CD4-positive, alpha-beta T cell (primary cell): ENCODE data around the gene RALGPS1. TPM values are rescaled to one million over a fixed set of nuclear protein-coding genes. Genes with fewer than 3 reads are reported as not detected.

Source experiments
- ATAC-seq: fragments of 200-7000 bp; cut with Tn5 transposase; one replicate; pipeline ENCODE4 v1.10.0; 2022; ENCODE audit warnings: mild to moderate bottlenecking; ENCODE audit not compliant: poor library complexity
- CTCF ChIA-PET: fragments of 350-600 bp; sonication (Branson Sonifier 250); formaldehyde crosslinking; loops from one replicate; lab custom pipeline; 2021; ENCODE audit warnings: antibody characterized with exemption, inconsistent platforms; lab: Charles Lee
- POLR2A ChIA-PET: fragments of 350-600 bp; sonication (Branson Sonifier 250); formaldehyde crosslinking; loops from one replicate; lab custom pipeline; 2021; ENCODE audit warnings: antibody characterized with exemption, inconsistent platforms; lab: Charles Lee
- DNase-seq, 14 experiments: peaks; one replicate each; pipeline ENCODE4 v3.0.0-alpha.2; 2013 to 2020; ENCODE audit warnings: mixed read lengths in 2 of 14
- H3K27ac ChIP-seq, 2 donors: one replicate each; pipeline versions ENCODE4 v1.5.1 to v1.7.0; 2013; ENCODE audit warnings: low read length in 2 of 2, low read depth in 1 of 2, mild to moderate bottlenecking in 1 of 2
- H3K27me3 ChIP-seq, 2 experiments: 1 replicate in 1 of 2; 2 replicates in 1 of 2; pipeline versions ENCODE4 v1.6.1 to v1.7.0; 2013; ENCODE audit warnings: low read length in 2 of 2, control low read depth in 1 of 2, mild to moderate bottlenecking in 1 of 2, moderate library complexity in 1 of 2; ENCODE audit not compliant: insufficient read depth in 2 of 2, control insufficient read depth in 1 of 2
- H3K36me3 ChIP-seq: one replicate; pipeline ENCODE4 v1.6.1; 2013; ENCODE audit warnings: low read length, control low read depth; ENCODE audit not compliant: insufficient read depth
- H3K4me1 ChIP-seq: one replicate; pipeline ENCODE4 v1.6.1; 2013; ENCODE audit warnings: low read length, control low read depth; ENCODE audit not compliant: insufficient read depth
- H3K4me3 ChIP-seq: one replicate; pipeline ENCODE4 v1.5.1; 2013; ENCODE audit warnings: mild to moderate bottlenecking, low read length, moderate library complexity
- H3K9me3 ChIP-seq, 2 experiments: 1 replicate in 1 of 2; 2 replicates in 1 of 2; pipeline versions ENCODE4 v1.6.1 to v1.7.0; 2013; ENCODE audit warnings: low read length in 2 of 2, mild to moderate bottlenecking in 2 of 2, control low read depth in 1 of 2, moderate library complexity in 1 of 2; ENCODE audit not compliant: control insufficient read depth in 1 of 2, insufficient read depth in 1 of 2
- H3K27ac Mint-ChIP-seq: one replicate; pipeline ENCODE4 v1.8.0; 2020; ENCODE audit warnings: mixed read lengths
- H3K27me3 Mint-ChIP-seq: one replicate; pipeline ENCODE4 v1.8.0; 2021; ENCODE audit warnings: mixed read lengths
- H3K36me3 Mint-ChIP-seq: one replicate; pipeline ENCODE4 v1.8.0; 2021; ENCODE audit warnings: low read depth, mixed read lengths
- H3K4me1 Mint-ChIP-seq: one replicate; pipeline ENCODE4 v1.8.0; 2021; ENCODE audit warnings: low read depth, mixed read lengths
- H3K4me3 Mint-ChIP-seq: one replicate; pipeline ENCODE4 v1.8.0; 2020; ENCODE audit warnings: mild to moderate bottlenecking, mixed read lengths
- H3K9me3 Mint-ChIP-seq: one replicate; pipeline ENCODE4 v1.8.0; 2020; ENCODE audit warnings: mixed read lengths
- CTCF ChIP-seq: fragments of 200-600 bp; IDR thresholded peaks from one replicate; pipeline ENCODE4 v1.8.0; 2022; ENCODE audit warnings: antibody characterized with exemption, mild to moderate bottlenecking
- intact Hi-C, 2 experiments: fragments of 100-400 bp; cut with DNase I in 1 of 2; cut with micrococcal nuclease in 1 of 2; formaldehyde crosslinking; loops; one replicate each; pipeline versions ENCODE4 v1.15.1 to v1.9.0; 2023 to 2025; cut with DNase I, micrococcal nuclease
- total RNA-seq, 174 experiments: library from RNA in 2 of 174; stranded (reverse) in 2 of 174; gene quantifications; one replicate each; pipeline ENCODE4 v1.2.3 and lab custom pipeline; 2021 to 2026

Gene RALGPS1
- total RNA-seq, 2 experiments from 2014 or later = 5.8 to 6.3 TPM

DNA sequence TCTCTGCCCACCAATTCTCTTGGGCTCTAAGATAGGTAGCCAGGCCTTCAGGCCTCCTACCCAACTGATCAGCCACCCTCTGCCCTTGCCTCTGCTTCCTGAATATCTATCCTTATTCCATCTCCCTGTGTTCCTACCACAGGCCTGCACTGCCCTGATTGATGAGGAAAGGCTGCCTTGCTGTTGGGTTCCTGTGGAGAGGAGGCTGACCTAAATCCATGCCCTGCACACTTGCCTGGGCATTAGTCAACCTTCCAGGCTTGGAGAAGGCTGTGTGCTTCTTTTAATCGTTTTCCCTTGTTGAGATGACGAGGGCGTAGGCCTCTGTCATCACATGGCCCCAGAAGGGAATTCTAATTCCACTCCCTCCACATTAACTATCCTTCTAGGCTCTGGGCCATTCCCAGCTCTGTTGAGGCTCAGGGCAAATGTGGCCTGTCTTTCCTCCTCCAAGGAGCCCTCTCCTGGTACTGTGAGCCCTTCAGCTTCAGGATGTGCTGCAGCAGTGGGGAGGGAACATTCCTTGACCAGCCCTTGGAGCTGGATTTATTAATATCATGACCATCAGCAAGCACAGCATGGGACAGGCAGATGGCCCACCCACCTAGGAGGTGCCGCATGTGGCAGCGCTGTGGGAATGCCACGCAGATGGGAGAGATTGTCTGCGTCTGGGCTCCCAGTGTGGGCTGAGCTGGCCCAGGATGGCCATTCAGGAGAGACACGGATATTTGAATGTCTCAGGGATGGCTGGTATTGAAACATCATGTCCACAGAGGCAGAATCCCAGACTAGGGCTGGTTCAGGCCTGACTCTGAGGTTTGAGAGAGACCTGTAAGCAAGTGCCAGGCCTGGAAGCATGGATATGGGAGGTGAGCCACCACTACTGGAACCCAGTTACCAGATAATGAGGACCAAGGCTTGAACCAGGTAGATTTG lies 166.9 kb downstream of the RALGPS1 start:
- TF ChIP-seq CTCF = no peak
- no peaks in the 10 kb centered on the region for H3K27me3 ChIP-seq
- no peaks in the 10 kb centered on the region for H3K36me3 ChIP-seq
- H3K27ac ChIP-seq = no peak overlapping the region
- peaks cover 7% of the 10 kb centered on the region for H3K4me1 Mint-ChIP-seq
- H3K9me3 Mint-ChIP-seq = no peaks in the 10 kb centered on the region
- intact Hi-C loops = no loop called here
- H3K4me1 ChIP-seq = peaks cover 6% of the 10 kb centered on the region
- peaks cover 12% of the 10 kb centered on the region for H3K27me3 Mint-ChIP-seq
- no peaks in the 10 kb centered on the region for H3K9me3 ChIP-seq
- no peak overlapping the region for H3K4me3 Mint-ChIP-seq
- ATAC-seq (no peak), DNase-seq (no peak)
- CTCF ChIA-PET = no interaction called here
- no peak overlapping the region for H3K4me3 ChIP-seq
- H3K36me3 Mint-ChIP-seq = no peaks in the 10 kb centered on the region
- no peak overlapping the region for H3K27ac Mint-ChIP-seq
- POLR2A ChIA-PET = no interaction called here

- no peaks in the 10 kb centered on the region for H3K36me3 Mint-ChIP-seq
- intact Hi-C loops = no loop called here
- no peak for DNase-seq
- no peak for ATAC-seq
- H3K27me3 ChIP-seq = no peaks in the 10 kb centered on the region
- H3K4me3 ChIP-seq = no peak overlapping the region
- peaks cover 17% of the 10 kb centered on the region for H3K27me3 Mint-ChIP-seq
- CTCF ChIA-PET = no interaction called here
- H3K4me3 Mint-ChIP-seq = no peak overlapping the region
- H3K36me3 ChIP-seq = no peaks in the 10 kb centered on the region
- POLR2A ChIA-PET = interaction anchor here (0.6 kb wide), 1 partner anchor 622 kb away, joined by 3 read pairs; no protein-coding TSS in a partner anchor
- H3K27ac Mint-ChIP-seq = no peak overlapping the region
- H3K9me3 ChIP-seq = no peaks in the 10 kb centered on the region
- peaks cover 7% of the 10 kb centered on the region for H3K4me1 Mint-ChIP-seq
- H3K9me3 Mint-ChIP-seq = no peaks in the 10 kb centered on the region
- no peak overlapping the region for H3K27ac ChIP-seq
- peaks cover 6% of the 10 kb centered on the region for H3K4me1 ChIP-seq
- TF ChIP-seq CTCF = no peak
Observed at GRCh38 chr9:127083138-127083980, 168.8 kb downstream of the RALGPS1 start.

GRCh38 chr9:127084076-127085039 lies 169.8 kb downstream of the RALGPS1 start:
- no peak overlapping the region for H3K27ac Mint-ChIP-seq
- CTCF ChIA-PET = no interaction called here

More at GRCh38 chr9:127084076-127085039, 169.8 kb downstream of the RALGPS1 start:
- POLR2A ChIA-PET = no interaction called here
- no peak overlapping the region for H3K4me3 ChIP-seq
- no peaks in the 10 kb centered on the region for H3K27me3 ChIP-seq
- Mint-ChIP-seq H3K9me3 (no peaks in the 10 kb centered on the region), H3K27me3 (peaks cover 17% of the 10 kb centered on the region), H3K4me1 (peaks cover 7% of the 10 kb centered on the region), H3K4me3 (no peak overlapping the region), H3K36me3 (no peaks in the 10 kb centered on the region)
- H3K9me3 ChIP-seq = no peaks in the 10 kb centered on the region
- ATAC-seq (no peak), DNase-seq (no peak)
- peaks cover 6% of the 10 kb centered on the region for H3K4me1 ChIP-seq
- no peaks in the 10 kb centered on the region for H3K36me3 ChIP-seq
- TF ChIP-seq CTCF = no peak
- no peak overlapping the region for H3K27ac ChIP-seq
- intact Hi-C loops = no loop called here
